CD4-positive, alpha-beta memory T cell (primary cell): Measurements from ENCODE around the gene UBQLN1. TPM values are rescaled to one million over a fixed set of nuclear protein-coding genes. Genes with fewer than 3 reads are reported as not detected.
A peak's percentile ranks its signal among the peaks of the same experiment; 100 is the strongest.
"Not testable (repeated sequence)": the region's sequence is repeated elsewhere in the genome, so short reads cannot be mapped to it uniquely, and the experiment has no call there.

Experiments used
- CTCF ChIA-PET: fragments of 350-600 bp; sonication (Branson Sonifier 250); formaldehyde crosslinking; loops from one replicate; lab custom pipeline; 2021; ENCODE audit warnings: inconsistent platforms; ENCODE audit not compliant: partially characterized antibody; lab: Charles Lee
- POLR2A ChIA-PET: fragments of 350-600 bp; sonication (Branson Sonifier 250); formaldehyde crosslinking; loops from one replicate; lab custom pipeline; 2021; ENCODE audit not compliant: partially characterized antibody; lab: Charles Lee
- DNase-seq, 5 donors: peaks; one replicate each; pipeline versions ENCODE4 v3.0.0 to v3.0.0-alpha.2; 2020 to 2022; ENCODE audit warnings: mixed read lengths in 1 of 5
- H3K27ac ChIP-seq: one replicate; pipeline ENCODE4 v1.7.0; 2013; ENCODE audit warnings: low read depth, low read length
- H3K27me3 ChIP-seq: 2 replicates; pipeline ENCODE4 v1.7.0; 2013; ENCODE audit warnings: mild to moderate bottlenecking, low read length, moderate library complexity; ENCODE audit not compliant: insufficient read depth
- H3K36me3 ChIP-seq: 2 replicates; pipeline ENCODE4 v1.7.0; 2013; ENCODE audit warnings: mild to moderate bottlenecking, low read length, moderate library complexity; ENCODE audit not compliant: insufficient read depth
- H3K4me1 ChIP-seq: 2 replicates; pipeline ENCODE4 v1.7.0; 2013; ENCODE audit warnings: mild to moderate bottlenecking, low read length, moderate library complexity; ENCODE audit not compliant: insufficient read depth
- H3K4me3 ChIP-seq, 2 donors: one replicate each; pipeline ENCODE4 v1.7.0; 2013; ENCODE audit warnings: low read length in 2 of 2, mild to moderate bottlenecking in 1 of 2
- H3K9me3 ChIP-seq, 2 donors: one replicate each; pipeline ENCODE4 v1.7.0; 2013; ENCODE audit warnings: low read length in 2 of 2, control low read depth in 1 of 2; ENCODE audit not compliant: control insufficient read depth in 1 of 2
- H3K27ac Mint-ChIP-seq, 7 donors: one replicate each; pipeline ENCODE4 v1.8.0; 2020 to 2021; ENCODE audit warnings: mixed read lengths in 7 of 7, mild to moderate bottlenecking in 6 of 7, inconsistent platforms in 3 of 7, moderate library complexity in 3 of 7
- H3K27me3 Mint-ChIP-seq, 2 donors: one replicate each; pipeline ENCODE4 v1.8.0; 2020 to 2021; ENCODE audit warnings: mixed read lengths in 2 of 2
- H3K36me3 Mint-ChIP-seq, 2 donors: one replicate each; pipeline ENCODE4 v1.8.0; 2020 to 2021; ENCODE audit warnings: mixed read lengths in 2 of 2, inconsistent platforms in 1 of 2, mild to moderate bottlenecking in 1 of 2
- H3K4me1 Mint-ChIP-seq, 4 donors: one replicate each; pipeline ENCODE4 v1.8.0; 2020 to 2021; ENCODE audit warnings: mixed read lengths in 4 of 4, mild to moderate bottlenecking in 1 of 4
- H3K4me3 Mint-ChIP-seq, 8 donors: one replicate each; pipeline ENCODE4 v1.8.0; 2020 to 2021; ENCODE audit warnings: mixed read lengths in 8 of 8, mild to moderate bottlenecking in 7 of 8, moderate library complexity in 6 of 8, inconsistent platforms in 3 of 8
- H3K9me3 Mint-ChIP-seq, 8 donors: one replicate each; pipeline ENCODE4 v1.8.0; 2020 to 2021; ENCODE audit warnings: mixed read lengths in 8 of 8, mild to moderate bottlenecking in 5 of 8, inconsistent platforms in 3 of 8, moderate library complexity in 1 of 8
- intact Hi-C: fragments of 100-400 bp; cut with micrococcal nuclease; formaldehyde crosslinking; loops from one replicate; pipeline ENCODE4 v1.15.1; 2023
- polyA plus RNA-seq, 2 donors: library from polyadenylated mRNA; unstranded; fragments of 300-500 nt; fragmentation: Illumina TruSeq; gene quantifications; one replicate each; pipeline ENCODE4 v1.2.3, GENCODE V29; 2021
- total RNA-seq, 2 experiments: library from RNA; stranded (reverse); gene quantifications; one replicate each; pipeline ENCODE4 v1.2.3, GENCODE V29; 2021

The UBQLN1 gene
- total and polyA plus RNA-seq, 4 experiments from 2014 or later, result 66.8 to 122 (median 93.2) TPM

GRCh38 chr9:83622939-83623678 is 84.6 kb downstream of the UBQLN1 start, which contains the start of gene IDNK:
Gene IDNK, plus strand, starts transcription at chr9:83623143. Its CDS starts 29 bp downstream, at chr9:83623172.
- H3K27me3 Mint-ChIP-seq, result no peaks in the 10 kb centered on the region
- no peaks in the 10 kb centered on the region for H3K9me3 ChIP-seq
- no peaks in the 10 kb centered on the region for H3K36me3 ChIP-seq
- peak; percentile 66 to 72 (median 69) for DNase-seq
- peak within 1 kb of the TSS; percentile 30 to 63 for H3K4me3 ChIP-seq
- CTCF ChIA-PET, result interaction anchor here (1.0 to 3.8 kb wide), 7 partner anchors 9 to 297 kb away, joined by 3 to 27 read pairs (median 9); partner anchors contain the start of gene KIF27
- H3K4me1 Mint-ChIP-seq, result peaks cover 21 to 41% (median 33%) of the 10 kb centered on the region in 4 donors
- H3K4me1 ChIP-seq, result peaks cover 24% of the 10 kb centered on the region
- peaks cover 0 to 1% (median 0%) of the 10 kb centered on the region in 8 donors for H3K9me3 Mint-ChIP-seq
- peak within 1 kb of the TSS; percentile 92 to 99 (median 95) for H3K4me3 Mint-ChIP-seq
- peaks cover 0 to 16% of the 10 kb centered on the region in 2 donors for H3K36me3 Mint-ChIP-seq
- H3K27me3 ChIP-seq, result no peaks in the 10 kb centered on the region
- POLR2A ChIA-PET, result interaction anchor here (0.8 to 3.4 kb wide), 14 partner anchors 8 to 357 kb away, joined by 3 to 59 read pairs (median 7); partner anchors contain the start of genes HNRNPK, KIF27, RMI1 and UBQLN1
- intact Hi-C loops, result loop anchor here (1.0 to 2.0 kb wide), 4 partner anchors 84 to 357 kb away; partner anchors contain the start of genes HNRNPK, KIF27, RMI1 and UBQLN1
- H3K27ac Mint-ChIP-seq, result peak within 1 kb of the TSS; percentile 85 to 97 (median 94)
- peak within 1 kb of the TSS; percentile 82 for H3K27ac ChIP-seq

- H3K27ac Mint-ChIP-seq, result peak overlapping the region; percentile 85 to 97 (median 93)
- peak overlapping the region; percentile 82 for H3K27ac ChIP-seq
- no peaks in the 10 kb centered on the region for H3K9me3 ChIP-seq
- intact Hi-C loops, result loop anchor here (2.0 kb wide), 2 partner anchors 290 to 298 kb away; partner anchors contain the start of gene KIF27
- POLR2A ChIA-PET, result interaction anchor here (0.8 to 3.4 kb wide), 10 partner anchors 8 to 358 kb away, joined by 3 to 59 read pairs (median 8); partner anchors contain the start of genes HNRNPK, KIF27, RMI1 and UBQLN1
- no peak for DNase-seq
- peaks cover 21 to 41% (median 33%) of the 10 kb centered on the region in 4 donors for H3K4me1 Mint-ChIP-seq
- peaks cover 0 to 10% of the 10 kb centered on the region in 2 donors for H3K36me3 Mint-ChIP-seq
- peak overlapping the region; percentile 92 to 99 (median 95) for H3K4me3 Mint-ChIP-seq
- H3K27me3 Mint-ChIP-seq, result no peaks in the 10 kb centered on the region
- H3K4me3 ChIP-seq, result peak overlapping the region in 1 of 2 donors; percentile 63
- H3K9me3 Mint-ChIP-seq, result peaks cover 0 to 1% (median 0%) of the 10 kb centered on the region in 8 donors
- no peaks in the 10 kb centered on the region for H3K27me3 ChIP-seq
- no peaks in the 10 kb centered on the region for H3K36me3 ChIP-seq
- CTCF ChIA-PET, result interaction anchor here (1.0 to 3.8 kb wide), 9 partner anchors 10 to 298 kb away, joined by 3 to 82 read pairs (median 12); partner anchors contain the start of gene KIF27
- peaks cover 24% of the 10 kb centered on the region for H3K4me1 ChIP-seq
Measured at GRCh38 chr9:83622433-83622938, 85.3 kb downstream of the UBQLN1 start.

- H3K27me3 Mint-ChIP-seq, result no peaks in the 10 kb centered on the region
- H3K27ac Mint-ChIP-seq, result peak overlapping the region in 5 of 7 donors; percentile 9 to 85 (median 38)
- no peaks in the 10 kb centered on the region for H3K36me3 ChIP-seq
- H3K4me3 Mint-ChIP-seq, result peak overlapping the region; percentile 44 to 78 (median 60)
- peaks cover 24% of the 10 kb centered on the region for H3K4me1 ChIP-seq
- intact Hi-C loops, result loop anchor here (1.0 to 2.0 kb wide), 2 partner anchors 28 to 196 kb away; partner anchors contain the start of gene GKAP1
- DNase-seq, result peak; percentile 40 to 49 (median 45)
- no peak overlapping the region for H3K27ac ChIP-seq
- no peaks in the 10 kb centered on the region for H3K27me3 ChIP-seq
- H3K36me3 Mint-ChIP-seq, result peaks cover 0 to 5% of the 10 kb centered on the region in 2 donors
- H3K4me1 Mint-ChIP-seq, result peaks cover 19 to 39% (median 29%) of the 10 kb centered on the region in 4 donors
- H3K4me3 ChIP-seq, result no peak overlapping the region
- CTCF ChIA-PET, result interaction anchor here (0.6 to 4.4 kb wide), 34 partner anchors 10 to 640 kb away, joined by 3 to 118 read pairs (median 5); partner anchors contain the start of genes KIF27 and UBQLN1
- H3K9me3 ChIP-seq, result no peaks in the 10 kb centered on the region
- POLR2A ChIA-PET, result interaction anchor here (0.7 to 3.1 kb wide), 10 partner anchors 19 to 359 kb away, joined by 3 to 18 read pairs (median 3); partner anchors contain the start of genes HNRNPK, KIF27 and RMI1
- H3K9me3 Mint-ChIP-seq, result peaks cover 0 to 1% (median 0%) of the 10 kb centered on the region in 8 donors
Measured at GRCh38 chr9:83620841-83621636, 86.7 kb downstream of the UBQLN1 start.

GRCh38 chr9:83617299-83617698 is 90.5 kb downstream of the UBQLN1 start:
- Histone ChIP-seq H3K27ac (no peak overlapping the region), H3K36me3 (no peaks in the 10 kb centered on the region), H3K4me3 (no peak overlapping the region), H3K27me3 (no peaks in the 10 kb centered on the region), H3K9me3 (no peaks in the 10 kb centered on the region), H3K4me1 (peaks cover 1% of the 10 kb centered on the region)
- intact Hi-C loops, result no loop called here
- Mint-ChIP-seq H3K27ac (no peak overlapping the region), H3K36me3 (no peaks in the 10 kb centered on the region), H3K4me1 (peaks cover 3 to 12% (median 6%) of the 10 kb centered on the region in 4 donors), H3K27me3 (no peaks in the 10 kb centered on the region), H3K4me3 (no peak overlapping the region), H3K9me3 (no peaks in the 10 kb centered on the region)
- ChIA-PET CTCF (interaction anchor here (1.1 to 1.4 kb wide), 2 partner anchors 32 to 33 kb away, joined by 3 read pairs; no protein-coding TSS in a partner anchor), POLR2A (no interaction called here)
- DNase-seq, result no peak

GRCh38 chr9:83613298-83613697 is 94.5 kb downstream of the UBQLN1 start:
- DNase-seq, intact Hi-C loops, H3K27ac Mint-ChIP-seq, H3K9me3 Mint-ChIP-seq, H3K4me3 Mint-ChIP-seq, CTCF ChIA-PET, H3K27me3 ChIP-seq, H3K4me1 ChIP-seq, POLR2A ChIA-PET, H3K4me3 ChIP-seq, H3K36me3 Mint-ChIP-seq, H3K27me3 Mint-ChIP-seq, H3K9me3 ChIP-seq, H3K4me1 Mint-ChIP-seq, H3K36me3 ChIP-seq, H3K27ac ChIP-seq: not testable (repeated sequence)
